HTR-8/SVneo (cell line): ENCODE results near the gene RNF11.
"Not testable (repeated sequence)": the region's sequence is repeated elsewhere in the genome, so short reads cannot be mapped to it uniquely, and the experiment has no call there.

Experiments used
- DNase-seq: peaks from one replicate; pipeline ENCODE4 v3.0.0; 2011; ENCODE audit warnings: low spot score, mixed read lengths; ENCODE audit not compliant: insufficient read length
- FAIRE-seq: peaks from 2 replicates; lab custom pipeline; 2011; peaks lifted over from hg19 to GRCh38; lab: Jason Lieb, UNC

Gene RNF11

DNA sequence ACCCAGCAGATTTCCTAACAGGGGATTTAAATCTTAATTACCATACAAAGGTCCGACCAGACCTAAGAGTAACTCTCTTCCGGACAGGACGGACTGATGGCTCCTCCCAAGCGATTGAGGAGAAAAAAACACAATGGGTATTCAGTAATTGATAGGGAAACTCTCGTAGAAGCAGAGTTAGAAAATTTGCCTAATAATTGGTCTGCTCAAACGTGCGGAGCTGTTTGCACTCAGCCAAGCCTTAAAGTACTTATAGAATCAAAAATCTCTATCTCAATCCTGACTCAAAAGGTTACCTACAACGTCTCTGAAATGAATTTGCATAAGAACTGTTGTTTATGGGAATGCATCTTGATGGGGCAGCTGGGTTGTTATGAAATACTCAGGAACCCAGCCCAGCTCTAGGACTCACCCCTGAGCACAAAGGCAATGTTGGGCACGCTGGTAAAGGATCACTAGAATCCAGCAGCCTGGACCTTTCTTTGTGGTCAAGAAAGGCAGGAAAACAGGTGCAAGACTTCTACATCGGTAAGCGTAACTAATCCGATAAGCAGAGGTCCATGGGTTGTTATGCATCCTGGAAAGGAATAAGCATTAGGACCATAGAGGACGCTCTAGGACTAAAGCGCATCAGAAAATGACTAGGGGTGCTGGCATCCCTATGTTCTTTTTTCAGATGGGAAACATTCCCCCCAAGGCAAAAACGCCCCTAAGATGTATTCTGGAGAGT lies 8.7 kb upstream of the RNF11 start:
- not testable (repeated sequence) for DNase-seq, FAIRE-seq

DNA sequence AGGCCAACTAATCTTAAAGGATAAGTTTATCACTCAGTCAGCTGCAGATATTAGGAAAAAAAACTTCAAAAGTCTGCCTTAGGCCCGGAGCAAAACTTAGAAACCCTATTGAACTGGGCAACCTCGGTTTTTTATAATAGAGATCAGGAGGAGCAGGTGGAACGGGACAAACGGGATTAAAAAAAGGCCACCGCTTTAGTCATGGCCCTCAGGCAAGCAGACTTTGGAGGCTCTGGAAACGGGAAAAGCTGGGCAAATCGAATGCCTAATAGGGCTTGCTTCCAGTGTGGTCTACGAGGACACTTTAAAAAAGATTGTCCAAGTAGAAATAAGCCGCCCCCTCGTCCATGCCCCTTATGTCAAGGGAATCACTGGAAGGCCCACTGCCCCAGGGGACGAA lies 7.6 kb upstream of the RNF11 start:
- not testable (repeated sequence) for DNase-seq, FAIRE-seq

DNA sequence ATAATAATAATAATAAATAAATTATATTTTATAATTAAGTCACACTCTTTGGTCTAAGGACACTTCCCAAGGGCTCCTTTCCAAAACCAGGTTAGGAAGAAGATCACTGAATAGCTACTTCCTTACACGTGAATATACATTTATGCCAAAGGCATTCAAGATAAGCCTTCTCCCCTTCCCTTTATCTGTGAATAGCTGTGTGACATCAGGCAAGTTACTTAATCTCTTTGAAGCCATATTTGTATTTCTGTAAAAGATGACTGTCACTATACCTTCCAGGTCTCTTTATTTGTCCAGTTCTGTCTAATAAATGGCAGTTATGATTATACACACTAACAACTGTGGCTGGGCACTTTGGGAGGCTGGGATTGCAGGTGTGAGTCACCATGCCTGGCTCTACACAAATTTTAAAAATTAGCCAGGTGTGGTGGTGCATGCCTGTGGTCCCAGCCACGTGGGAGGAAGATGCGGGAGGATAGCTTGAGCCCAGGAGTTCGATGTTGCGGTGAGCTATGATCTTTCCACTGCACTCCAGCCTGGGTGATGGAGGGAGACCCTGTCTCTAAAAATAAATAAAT lies 5.5 kb upstream of the RNF11 start:
- FAIRE-seq (no peak), DNase-seq (no peak)

DNA sequence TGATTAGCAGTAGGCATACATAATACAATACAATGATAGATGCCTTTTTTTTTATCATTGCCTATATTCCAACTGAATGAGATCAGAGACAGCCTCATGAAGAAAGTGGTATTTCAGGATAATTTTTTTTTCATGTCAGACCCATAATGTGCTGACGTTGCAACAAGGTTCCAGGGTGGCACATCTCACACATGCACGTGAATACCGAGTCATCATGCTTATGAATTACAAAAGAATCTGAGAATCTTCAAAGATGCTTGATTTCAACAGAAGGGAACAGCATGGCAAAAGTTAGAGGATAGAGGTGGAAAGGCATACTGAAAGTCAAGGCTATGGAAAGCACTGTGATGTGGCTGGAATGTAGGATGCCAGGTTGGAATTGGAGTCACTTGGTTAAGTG lies 5.0 kb upstream of the RNF11 start:
- FAIRE-seq, result no peak
- DNase-seq, result no peak

DNA sequence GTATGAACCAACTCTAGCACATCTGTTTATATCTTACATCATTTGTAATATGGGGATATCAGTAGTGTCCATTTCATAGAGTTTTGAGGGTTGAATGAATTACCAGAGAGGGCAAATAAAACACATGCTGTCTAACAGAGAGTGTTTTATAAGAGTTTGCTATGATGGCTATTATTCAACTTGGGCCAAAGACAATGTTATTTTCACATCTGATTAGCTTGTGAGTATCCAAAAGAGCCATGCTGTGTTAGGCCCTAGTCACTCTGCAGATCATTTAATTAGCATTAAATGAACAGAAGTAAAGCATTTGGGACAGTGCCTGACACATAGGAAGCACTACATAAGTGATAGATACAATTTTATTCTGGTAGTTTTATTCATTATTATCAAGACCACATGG lies 4.2 kb upstream of the RNF11 start:
- no peak for FAIRE-seq

DNA sequence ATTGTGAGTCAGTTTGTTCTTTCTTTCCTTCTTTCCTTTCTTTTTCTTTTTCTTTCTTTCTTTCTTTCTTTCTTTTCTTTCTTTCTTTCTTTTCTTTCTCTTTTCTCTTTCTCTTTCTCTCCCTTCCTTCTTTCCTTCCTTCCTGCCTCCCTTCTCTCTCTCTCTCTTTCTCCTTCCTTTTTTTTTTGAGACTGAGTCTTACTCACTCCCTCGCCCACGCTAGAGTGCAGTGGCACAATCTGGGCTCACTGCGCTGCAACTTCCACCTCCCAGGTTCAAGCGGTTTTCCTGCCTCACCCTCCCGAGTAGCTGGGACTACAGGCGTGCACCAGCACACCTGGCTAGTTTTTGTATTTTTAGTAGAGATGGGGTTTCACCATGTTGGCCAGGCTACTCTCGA lies 1.8 kb upstream of the RNF11 start:
- not testable (repeated sequence) for DNase-seq, FAIRE-seq

More for the DNA sequence above, 4.2 kb upstream of the RNF11 start:
- DNase-seq, result no peak

DNA sequence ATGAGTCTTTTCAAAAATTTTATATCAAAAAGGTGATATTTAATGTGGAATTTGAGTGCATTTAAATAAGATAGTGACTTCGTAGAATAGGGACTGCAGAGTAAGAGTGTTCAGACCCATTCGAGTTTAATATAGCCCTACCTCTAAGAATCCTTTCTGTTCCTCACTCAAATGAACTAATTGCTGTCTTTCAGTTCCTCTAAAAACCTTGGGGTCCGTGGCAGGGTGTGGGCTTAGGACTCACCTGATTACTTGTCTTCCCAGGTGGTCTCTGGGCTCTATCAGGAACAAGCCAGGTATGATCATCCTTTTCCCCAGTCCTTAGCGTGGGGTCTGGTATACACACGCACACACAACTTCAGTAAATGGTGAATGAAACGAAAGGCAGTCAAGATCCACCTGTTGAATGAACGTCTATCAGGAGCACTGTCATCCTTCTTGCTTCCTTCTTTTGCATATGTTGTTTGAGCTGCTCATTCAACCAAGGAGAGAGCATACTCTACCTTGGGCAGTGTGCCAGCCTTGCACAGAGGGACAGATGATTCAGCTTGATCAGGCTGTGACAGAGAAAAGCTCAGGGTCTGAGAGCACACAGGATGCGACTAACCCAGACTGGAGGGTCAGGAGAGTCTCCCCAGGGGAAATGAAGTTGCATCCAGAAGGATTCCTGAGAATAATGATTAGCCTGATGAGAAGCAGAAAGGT lies 1.2 kb upstream of the RNF11 start:
- FAIRE-seq (no peak), DNase-seq (no peak)

DNA sequence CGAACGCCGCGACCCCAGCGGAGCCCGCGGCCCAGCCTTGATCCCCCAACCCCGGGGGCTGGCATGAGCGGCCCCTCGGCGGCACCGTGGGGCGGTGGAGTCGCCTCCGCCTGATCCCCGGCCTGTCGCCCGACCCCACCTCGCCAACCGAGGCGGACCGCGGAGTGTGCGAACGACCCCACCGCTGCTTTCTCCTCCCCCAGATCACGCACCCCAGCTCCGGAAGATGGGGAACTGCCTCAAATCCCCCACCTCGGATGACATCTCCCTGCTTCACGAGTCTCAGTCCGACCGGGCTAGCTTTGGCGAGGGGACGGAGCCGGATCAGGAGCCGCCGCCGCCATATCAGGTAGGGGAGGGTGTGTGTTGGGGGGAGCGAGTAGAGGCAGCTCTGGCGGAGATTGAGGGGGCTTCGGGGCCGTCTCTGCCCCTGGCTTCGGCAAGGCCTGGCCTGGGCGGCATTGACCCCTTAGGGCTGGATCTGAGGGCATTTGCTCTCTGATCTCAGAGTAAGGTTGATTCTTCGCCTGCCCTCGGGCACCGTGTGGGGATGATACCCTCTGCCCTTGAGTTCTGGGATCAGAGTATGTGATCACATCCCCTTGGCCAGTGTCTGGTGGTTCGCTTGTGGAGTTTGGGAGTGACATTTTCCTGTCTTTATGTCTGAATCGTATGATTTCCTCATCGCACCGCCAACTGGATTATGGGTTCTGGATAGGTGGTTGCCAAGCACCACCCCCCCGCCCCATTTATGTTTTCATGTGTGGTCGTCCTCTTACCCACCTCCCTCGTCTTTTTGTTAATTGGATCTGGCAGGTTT lies 668 bp downstream of the RNF11 start:
- peak; percentile 12 for DNase-seq
- no peak for FAIRE-seq

DNA sequence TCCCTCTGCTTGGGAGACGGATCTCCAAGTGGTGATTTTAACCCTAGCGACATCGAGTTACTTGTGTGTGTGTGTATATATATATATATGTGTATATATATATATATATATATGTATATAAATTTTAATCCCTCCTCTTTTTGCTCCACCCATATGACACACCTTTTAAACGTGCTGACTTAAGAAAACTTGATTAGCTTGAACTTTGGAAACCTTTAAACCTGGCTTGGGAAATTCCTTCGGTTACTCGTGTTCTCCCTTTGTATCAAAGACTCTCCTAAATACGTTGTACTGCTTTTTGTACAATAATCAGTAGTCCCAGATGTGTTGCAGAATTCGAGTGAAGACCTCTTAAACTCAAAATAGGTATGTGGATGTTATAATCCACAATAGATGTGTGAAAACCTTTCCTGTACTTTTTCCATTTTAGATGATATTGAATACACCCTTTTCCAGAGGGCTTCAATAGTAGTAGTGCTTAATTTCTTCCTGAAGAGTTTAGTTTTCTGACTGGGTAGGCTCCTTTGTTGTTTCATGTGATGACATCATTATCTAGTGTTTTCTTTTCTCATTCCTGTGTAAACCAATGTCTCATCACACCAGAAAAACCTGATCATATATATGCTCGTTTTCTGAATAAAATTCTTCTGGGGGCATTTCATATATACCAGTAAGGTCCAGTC lies 1.4 kb downstream of the RNF11 start:
- FAIRE-seq, result no peak
- no peak for DNase-seq

DNA sequence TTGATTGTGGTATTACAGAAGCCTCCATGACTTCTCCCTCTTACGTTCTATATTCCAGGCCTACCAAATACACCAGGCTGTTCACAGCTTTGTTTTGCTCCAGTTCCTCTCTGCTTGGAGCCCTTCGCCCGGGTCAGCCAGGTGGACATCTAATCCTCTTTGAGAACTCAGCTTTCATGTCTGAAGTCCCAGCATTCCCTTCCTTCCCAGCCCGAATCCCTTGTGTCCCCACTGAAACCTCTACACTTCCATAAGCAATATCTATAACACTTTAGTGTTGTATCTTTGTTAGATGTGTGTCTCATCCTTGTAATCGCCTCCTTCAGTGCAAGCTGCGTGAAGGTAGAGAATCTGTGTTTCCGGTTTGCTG lies 1.9 kb downstream of the RNF11 start:
- DNase-seq, result no peak
- FAIRE-seq, result no peak

DNA sequence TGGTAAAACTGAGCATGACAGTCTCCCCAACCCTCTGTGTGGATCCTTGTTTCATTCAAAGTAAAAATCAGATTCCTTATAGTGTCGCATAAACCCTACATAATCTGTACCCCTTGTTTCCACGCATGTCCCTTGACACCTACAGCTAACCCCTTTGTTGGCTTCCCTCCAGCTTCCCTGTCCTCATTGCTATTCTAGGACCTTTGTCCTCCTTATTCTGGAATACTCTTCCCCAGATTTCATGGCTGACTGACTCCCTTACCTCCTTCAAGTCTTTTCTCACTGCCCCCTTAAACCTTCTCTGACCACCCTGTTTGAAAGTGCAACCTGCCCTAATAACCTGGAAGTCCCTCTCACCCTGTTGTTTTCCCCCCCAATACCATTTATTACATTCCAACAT lies 4.0 kb downstream of the RNF11 start:
- FAIRE-seq, result no peak
- DNase-seq, result no peak

DNA sequence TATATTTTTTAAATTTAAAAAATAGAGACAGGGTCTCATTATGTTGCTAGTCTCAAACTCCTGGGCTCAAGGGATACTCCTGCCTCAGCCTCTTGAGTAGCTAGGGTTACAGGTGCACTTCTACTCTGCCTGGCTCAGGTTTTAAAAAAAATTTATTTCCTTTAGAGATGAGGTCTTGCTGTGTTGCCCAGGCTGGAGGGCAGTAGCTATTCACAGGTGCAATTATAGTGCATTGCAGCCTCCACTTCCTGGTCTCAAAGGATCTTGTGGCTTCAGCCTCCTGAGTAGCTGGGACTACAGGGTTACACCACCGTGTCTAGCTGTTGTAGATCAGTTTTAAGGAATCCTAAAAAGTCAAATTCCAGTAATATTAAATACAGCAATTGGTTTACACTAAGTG lies 5.0 kb downstream of the RNF11 start:
- DNase-seq (no peak), FAIRE-seq (no peak)

DNA sequence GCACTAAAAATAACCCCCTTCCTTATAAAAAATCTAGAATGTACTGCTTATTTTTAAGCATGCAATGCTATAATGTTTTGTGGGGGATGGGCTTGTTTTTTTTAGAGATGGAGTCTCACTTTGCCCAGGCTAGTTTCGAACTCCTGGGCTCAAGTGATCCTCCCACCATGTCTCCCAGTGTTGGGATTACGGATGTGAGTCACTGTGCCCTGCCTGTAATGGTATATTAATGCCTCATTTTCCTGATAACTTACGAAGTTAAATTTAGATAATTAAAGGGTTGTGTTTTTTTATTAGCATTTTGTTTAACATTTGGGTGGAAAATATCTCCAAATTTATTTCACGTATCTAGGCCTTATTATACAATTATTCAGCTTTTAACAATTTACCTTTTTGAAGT lies 6.5 kb downstream of the RNF11 start:
- no peak for DNase-seq
- no peak for FAIRE-seq

DNA sequence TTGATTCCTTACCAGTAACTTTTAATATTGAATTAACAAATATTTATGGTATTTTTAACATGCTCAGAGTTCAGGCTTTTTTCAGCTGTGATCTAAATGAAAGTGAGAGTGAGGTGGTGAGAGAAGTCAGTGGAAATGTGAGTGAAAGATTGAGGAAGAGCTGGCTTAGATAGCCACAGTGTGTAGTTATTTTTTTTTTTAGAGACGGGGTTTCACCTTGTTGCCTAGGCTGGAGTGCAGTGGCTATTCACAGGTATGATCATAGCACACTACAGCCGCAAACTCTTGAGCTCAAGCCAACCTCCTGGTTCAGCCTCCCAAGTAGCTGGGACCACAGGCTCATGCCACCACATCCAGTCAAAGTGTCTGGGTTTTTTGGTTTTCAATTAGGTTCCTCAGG lies 10.9 kb downstream of the RNF11 start:
- no peak for DNase-seq
- FAIRE-seq, result no peak

DNA sequence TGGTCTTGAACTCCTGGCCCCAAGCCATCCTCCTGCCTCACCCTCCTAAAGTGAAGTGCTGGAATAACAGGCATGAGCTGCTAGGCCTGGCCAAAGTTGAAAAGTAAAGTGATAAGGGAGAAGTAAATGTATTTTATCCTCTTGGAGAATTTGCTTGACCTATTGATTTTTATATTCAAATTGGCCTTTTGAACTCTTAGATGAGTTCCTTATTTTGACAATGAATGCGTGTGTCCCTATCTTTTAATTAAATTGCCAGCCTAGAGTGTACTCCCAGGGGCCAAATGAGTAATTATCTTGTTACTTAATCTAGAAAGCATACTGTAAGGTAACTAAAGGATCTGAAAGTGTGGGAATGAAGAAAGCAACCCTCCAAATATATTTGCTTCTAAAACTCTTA lies 11.4 kb downstream of the RNF11 start:
- no peak for FAIRE-seq
- no peak for DNase-seq

DNA sequence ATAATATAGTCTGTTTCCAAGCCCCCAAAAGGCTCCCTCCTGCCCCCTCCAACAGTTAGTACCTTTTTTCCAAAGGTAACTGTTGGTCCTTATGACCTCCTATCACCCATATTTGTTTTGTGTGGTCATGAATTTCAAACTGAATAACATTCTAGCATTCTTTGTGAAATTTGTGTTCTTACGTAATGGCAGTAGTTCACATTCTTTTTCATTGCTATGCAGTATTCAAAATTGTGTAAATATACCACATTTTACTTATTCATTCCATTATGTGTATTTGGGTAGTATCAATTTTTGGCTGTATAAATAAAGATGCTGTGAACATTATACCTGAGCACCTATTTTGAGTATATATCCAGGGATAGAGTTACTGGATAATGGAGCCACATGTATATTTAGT lies 13.4 kb downstream of the RNF11 start:
- FAIRE-seq (no peak), DNase-seq (no peak)

DNA sequence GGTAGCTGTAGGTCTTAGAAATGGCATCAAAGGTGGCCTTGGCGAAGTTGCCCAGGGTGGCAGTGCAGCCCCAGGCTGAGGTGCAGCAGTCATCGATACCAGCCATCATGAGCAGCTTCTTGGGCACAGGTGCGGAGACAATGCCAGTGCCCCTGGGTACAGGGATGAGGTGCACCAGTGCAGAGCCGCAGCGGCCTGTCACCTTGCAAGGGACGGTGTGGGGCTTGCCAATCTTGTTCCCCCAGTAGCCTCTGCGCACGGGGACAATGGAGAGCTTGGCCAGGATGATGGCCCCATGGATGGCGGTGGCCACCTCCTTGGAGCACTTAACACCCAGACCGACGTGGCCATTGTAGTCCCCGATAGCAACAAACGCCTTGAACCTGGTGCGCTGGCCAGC lies 14.7 kb downstream of the RNF11 start:
- DNase-seq, FAIRE-seq: not testable (repeated sequence)

DNA sequence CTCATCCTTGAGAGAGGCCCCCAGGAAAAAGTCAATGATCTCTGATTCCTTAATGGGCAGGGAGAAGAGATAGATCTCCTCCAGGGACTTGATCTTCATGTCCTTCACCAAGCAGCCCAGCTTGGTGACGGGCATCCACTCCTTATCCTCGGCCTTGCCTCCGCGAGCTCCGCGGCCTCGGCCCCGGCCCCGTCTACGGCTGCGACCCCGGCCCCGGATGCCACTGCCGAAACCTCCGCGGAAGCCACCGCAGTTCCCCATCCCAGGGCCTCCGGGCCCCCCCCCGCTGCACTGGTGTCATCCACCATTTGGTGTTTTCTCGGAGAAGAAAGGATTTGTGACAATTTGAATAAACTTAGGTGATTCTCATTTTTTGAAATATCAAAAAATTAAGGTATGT lies 15.1 kb downstream of the RNF11 start:
- FAIRE-seq, DNase-seq: not testable (repeated sequence)

DNA sequence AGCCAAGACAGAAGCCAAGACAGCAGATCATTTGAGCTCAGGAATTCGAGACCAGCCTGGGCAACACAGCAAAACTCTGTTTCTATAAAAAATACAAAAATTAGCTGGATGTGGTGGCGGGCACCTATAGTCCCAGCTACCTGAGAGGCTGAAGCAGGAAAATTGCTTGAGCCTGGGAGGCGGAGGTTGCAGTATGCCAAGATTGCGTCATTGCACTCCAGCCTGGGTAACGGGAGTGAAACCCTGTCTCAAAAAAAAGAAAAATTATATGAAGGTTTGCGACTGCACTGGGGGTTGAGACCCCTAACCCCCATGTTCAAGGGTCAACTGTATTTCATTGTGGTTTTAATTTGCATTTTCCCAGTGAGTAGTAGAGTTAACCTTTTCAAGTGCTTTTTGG lies 16.3 kb downstream of the RNF11 start:
- FAIRE-seq, result no peak

DNA sequence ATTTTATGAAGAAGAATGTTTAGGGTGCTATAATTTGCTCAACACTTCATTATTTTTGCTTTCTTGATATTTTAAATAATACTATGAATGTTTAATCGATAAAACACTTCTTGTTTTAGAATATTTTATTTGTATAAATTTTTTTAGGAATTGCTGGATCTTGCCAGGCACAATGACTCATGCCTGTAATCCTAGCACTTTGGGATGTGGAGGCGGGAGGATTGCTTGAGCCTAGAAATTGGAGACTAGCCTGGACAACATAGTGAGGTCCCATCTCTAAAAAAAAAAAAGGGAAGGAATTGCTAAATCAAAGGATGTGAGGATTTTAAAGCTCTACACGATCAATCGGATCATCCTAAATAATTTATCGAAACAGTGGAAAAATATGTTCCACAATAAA lies 17.6 kb downstream of the RNF11 start:
- FAIRE-seq (no peak), DNase-seq (no peak)

More for the DNA sequence above, 16.3 kb downstream of the RNF11 start:
- no peak for DNase-seq
